ENCODE measurements around the gene YWHAQ. TPM values are rescaled to one million over a fixed set of nuclear protein-coding genes. Genes with fewer than 3 reads are reported as not detected.
"Not testable (repeated sequence)": the region's sequence is repeated elsewhere in the genome, so short reads cannot be mapped to it uniquely, and the experiment has no call there.

The YWHAQ gene
- total RNA-seq, 2 experiments from 2014 or later = 300 to 316 TPM

DNA sequence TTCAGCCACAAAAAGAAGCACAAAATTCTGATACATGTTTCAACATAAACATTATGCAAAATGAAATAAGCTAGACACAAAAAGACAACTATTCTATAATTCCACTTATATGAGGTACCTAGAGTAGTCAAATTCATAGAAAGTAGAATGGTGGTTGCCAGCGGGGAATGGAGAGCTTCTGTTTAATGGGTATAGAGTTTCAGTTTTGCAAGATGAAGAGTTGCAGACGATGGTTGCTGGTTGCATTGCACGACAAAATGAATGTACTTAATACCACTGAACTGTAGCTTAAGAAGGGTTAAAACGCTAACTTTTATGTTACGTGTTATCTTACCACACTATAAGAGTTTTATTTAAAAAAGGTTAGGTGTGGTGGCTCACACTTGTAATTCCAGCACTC, 13.5 kb downstream of the YWHAQ start:
- DNase-seq (no peak), ATAC-seq (no peak)
- Mint-ChIP-seq H3K27ac (peak overlapping the region; percentile 85), H3K4me1 (peaks cover 91% of the 10 kb centered on the region), H3K9me3 (ENCODE audit: low read depth) (no peaks in the 10 kb centered on the region), H3K4me3 (peak overlapping the region; percentile 62), H3K27me3 (no peaks in the 10 kb centered on the region), H3K36me3 (peaks cover 61% of the 10 kb centered on the region)
- CTCF ChIA-PET = interaction anchor here (0.9 to 1.5 kb wide), 5 partner anchors 9 to 131 kb away, joined by 3 to 8 read pairs (median 4); partner anchors contain the start of gene YWHAQ

DNA sequence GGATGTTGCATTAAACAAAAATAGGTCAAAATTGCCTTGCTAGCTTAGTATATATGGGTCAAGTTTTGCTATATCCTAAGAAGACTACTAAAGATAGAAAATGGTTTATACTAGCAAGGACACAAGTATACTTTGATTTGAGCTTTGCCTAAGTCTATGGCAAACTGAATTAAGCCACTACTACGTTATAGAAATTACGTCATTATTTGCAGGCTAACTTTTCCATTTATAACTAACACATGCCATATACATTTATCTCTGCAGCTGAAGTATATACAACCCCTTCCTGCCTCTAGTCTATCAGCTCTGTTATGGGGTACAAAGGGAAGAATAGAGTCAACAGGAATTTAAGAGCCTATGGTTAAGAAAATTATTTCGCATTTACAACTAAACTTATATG, 16.2 kb downstream of the YWHAQ start:
- CTCF ChIA-PET = no interaction called here
- ATAC-seq (no peak), DNase-seq (no peak)
- Mint-ChIP-seq H3K9me3 (ENCODE audit: low read depth) (no peaks in the 10 kb centered on the region), H3K4me3 (no peak overlapping the region), H3K36me3 (peaks cover 55% of the 10 kb centered on the region), H3K27ac (no peak overlapping the region), H3K4me1 (peaks cover 86% of the 10 kb centered on the region), H3K27me3 (no peaks in the 10 kb centered on the region)

DNA sequence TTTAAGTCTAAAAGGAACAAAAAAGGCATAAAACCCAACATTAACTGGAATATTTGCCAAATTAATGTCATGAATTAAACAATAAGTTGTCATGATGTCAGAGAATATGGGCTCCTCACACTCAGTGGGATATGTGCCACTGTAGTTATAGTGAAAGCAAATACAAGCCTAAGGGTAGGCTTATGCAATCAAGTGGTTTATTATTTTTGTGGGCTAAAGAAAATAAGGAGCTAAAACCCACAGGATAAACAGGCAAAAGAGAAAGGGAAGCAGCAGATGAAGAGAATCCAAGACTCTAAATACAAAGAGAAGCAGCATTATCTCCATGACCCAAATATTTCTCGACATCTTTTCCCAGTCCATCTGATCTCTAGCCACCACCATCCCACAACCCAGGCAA, 17.5 kb downstream of the YWHAQ start:
- DNase-seq (no peak), ATAC-seq (no peak)
- no peak overlapping the region for H3K4me3 Mint-ChIP-seq
- no peaks in the 10 kb centered on the region for H3K9me3 Mint-ChIP-seq (ENCODE audit: low read depth)
- no peaks in the 10 kb centered on the region for H3K27me3 Mint-ChIP-seq
- CTCF ChIA-PET = no interaction called here
- peaks cover 55% of the 10 kb centered on the region for H3K36me3 Mint-ChIP-seq
- peaks cover 86% of the 10 kb centered on the region for H3K4me1 Mint-ChIP-seq
- H3K27ac Mint-ChIP-seq = no peak overlapping the region

DNA sequence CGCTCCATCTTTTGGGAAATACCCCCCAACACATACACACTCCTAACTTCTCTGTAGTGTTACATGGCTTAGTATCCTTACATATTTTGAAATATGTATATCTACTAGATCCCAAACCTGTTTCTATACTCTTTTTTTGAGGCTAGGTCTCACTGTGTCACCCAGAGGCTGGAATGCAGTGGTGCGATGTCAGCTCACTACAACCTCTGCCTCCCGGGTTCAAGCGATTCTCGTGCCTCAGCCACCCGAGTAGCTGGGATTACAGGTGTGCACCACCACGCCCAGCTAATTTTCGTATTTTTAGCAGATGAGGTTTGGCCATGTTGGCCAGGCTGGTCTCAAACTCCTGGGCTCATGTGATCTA, 19.3 kb downstream of the YWHAQ start:
- ATAC-seq; DNase-seq; H3K9me3 Mint-ChIP-seq (ENCODE audit: low read depth); H3K27ac Mint-ChIP-seq; CTCF ChIA-PET; H3K27me3 Mint-ChIP-seq; H3K4me3 Mint-ChIP-seq: not testable (repeated sequence)
- Mint-ChIP-seq H3K4me1 (peaks cover 83% of the 10 kb centered on the region), H3K36me3 (peaks cover 50% of the 10 kb centered on the region)

- H3K27me3 Mint-ChIP-seq = no peaks in the 10 kb centered on the region
- ATAC-seq (no peak), DNase-seq (no peak)
- CTCF ChIA-PET = no interaction called here
- H3K4me3 Mint-ChIP-seq = no peak overlapping the region
- peaks cover 79% of the 10 kb centered on the region for H3K4me1 Mint-ChIP-seq
- H3K36me3 Mint-ChIP-seq = peaks cover 49% of the 10 kb centered on the region
- no peaks in the 10 kb centered on the region for H3K9me3 Mint-ChIP-seq (ENCODE audit: low read depth)
- H3K27ac Mint-ChIP-seq = no peak overlapping the region
These were observed 19.8 kb downstream of the YWHAQ start for GRCh38 chr2:9610781-9611548.

DNA sequence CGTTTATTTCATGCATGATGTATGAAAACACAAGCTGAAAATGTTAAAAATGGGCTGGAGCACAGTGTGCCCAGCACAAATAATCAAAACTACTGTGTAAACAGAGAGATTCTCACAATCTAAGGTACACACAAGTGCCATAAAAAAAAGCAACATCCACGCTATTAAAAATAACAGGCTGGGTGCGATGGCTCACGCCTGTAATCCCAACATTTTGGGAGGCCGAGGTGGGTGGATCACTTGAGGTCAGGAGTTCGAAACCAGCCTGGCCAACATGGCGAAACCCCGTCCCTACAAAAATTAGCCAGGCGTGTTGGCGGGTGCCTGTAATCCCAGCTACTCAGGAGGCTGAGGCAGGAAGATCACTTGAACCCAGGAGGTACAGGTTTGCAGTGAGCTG, 22.3 kb downstream of the YWHAQ start:
- not testable (repeated sequence) for H3K9me3 Mint-ChIP-seq (ENCODE audit: low read depth); H3K27me3 Mint-ChIP-seq; ATAC-seq; DNase-seq
- Mint-ChIP-seq H3K4me1 (peaks cover 59% of the 10 kb centered on the region), H3K4me3 (peak overlapping the region; percentile 70), H3K36me3 (peaks cover 46% of the 10 kb centered on the region), H3K27ac (peak overlapping the region; percentile 88)
- CTCF ChIA-PET = interaction anchor here (0.9 to 3.1 kb wide), 9 partner anchors 9 to 105 kb away, joined by 3 to 11 read pairs (median 4); partner anchors contain the start of genes ADAM17 and YWHAQ

DNA sequence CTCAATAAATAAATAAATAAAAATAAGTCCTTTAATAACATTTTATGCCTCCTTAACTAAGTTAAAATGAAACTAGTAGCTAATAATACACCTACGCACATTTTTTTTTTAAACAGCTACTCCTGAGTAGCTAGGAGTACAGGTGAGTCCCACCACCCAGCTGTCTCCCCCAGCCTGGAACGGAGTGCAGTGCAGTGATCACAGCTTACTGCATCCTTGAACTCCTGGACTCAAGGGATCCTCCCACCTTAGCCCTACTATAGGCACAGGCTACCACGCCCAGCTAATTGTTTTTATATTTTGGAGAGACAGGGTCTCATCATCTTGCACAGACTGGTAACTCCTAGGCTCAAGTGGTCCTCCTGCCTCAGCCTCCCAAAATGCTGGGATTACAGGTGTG, 28.4 kb downstream of the YWHAQ start:
- Mint-ChIP-seq H3K9me3 (ENCODE audit: low read depth) (peaks cover 8% of the 10 kb centered on the region), H3K4me1 (peaks cover 16% of the 10 kb centered on the region), H3K27ac (no peak overlapping the region), H3K27me3 (no peaks in the 10 kb centered on the region), H3K4me3 (no peak overlapping the region), H3K36me3 (peaks cover 70% of the 10 kb centered on the region)
- ATAC-seq (no peak), DNase-seq (no peak)
- CTCF ChIA-PET = no interaction called here

DNA sequence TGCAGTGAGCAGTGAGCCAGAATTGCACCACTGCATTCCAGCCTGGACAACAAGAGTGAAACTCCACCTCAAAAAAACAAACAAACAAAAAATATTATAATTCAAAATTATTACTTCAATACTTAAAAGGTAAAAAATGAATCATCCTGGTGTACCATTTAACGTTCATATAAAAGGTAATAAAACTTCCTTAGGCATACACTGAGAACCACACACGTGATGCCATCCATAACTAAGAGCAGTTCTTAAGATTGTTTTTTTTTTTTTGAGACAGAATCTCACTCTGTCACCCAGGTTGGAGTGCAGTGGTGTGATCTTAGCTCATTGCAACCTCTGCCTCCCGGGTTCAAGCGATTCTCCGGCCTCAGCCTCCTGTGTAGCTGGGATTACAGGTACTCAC, 29.4 kb downstream of the YWHAQ start:
- no peak overlapping the region for H3K4me3 Mint-ChIP-seq
- H3K9me3 Mint-ChIP-seq (ENCODE audit: low read depth) = peaks cover 8% of the 10 kb centered on the region
- H3K27me3 Mint-ChIP-seq = no peaks in the 10 kb centered on the region
- peaks cover 68% of the 10 kb centered on the region for H3K36me3 Mint-ChIP-seq
- H3K27ac Mint-ChIP-seq = no peak overlapping the region
- peaks cover 21% of the 10 kb centered on the region for H3K4me1 Mint-ChIP-seq
- DNase-seq = no peak
- no peak for ATAC-seq
- CTCF ChIA-PET = no interaction called here

GRCh38 chr2:9599430-9599829, 31.4 kb downstream of the YWHAQ start:
- DNase-seq (no peak), ATAC-seq (no peak)
- Mint-ChIP-seq H3K27ac (no peak overlapping the region), H3K9me3 (ENCODE audit: low read depth) (peaks cover 8% of the 10 kb centered on the region), H3K27me3 (no peaks in the 10 kb centered on the region), H3K4me3 (no peak overlapping the region), H3K36me3 (peaks cover 61% of the 10 kb centered on the region), H3K4me1 (peaks cover 34% of the 10 kb centered on the region)
- CTCF ChIA-PET = interaction anchor here (0.7 to 1.0 kb wide), 2 partner anchors 19 to 34 kb away, joined by 3 read pairs; no protein-coding TSS in a partner anchor

DNA sequence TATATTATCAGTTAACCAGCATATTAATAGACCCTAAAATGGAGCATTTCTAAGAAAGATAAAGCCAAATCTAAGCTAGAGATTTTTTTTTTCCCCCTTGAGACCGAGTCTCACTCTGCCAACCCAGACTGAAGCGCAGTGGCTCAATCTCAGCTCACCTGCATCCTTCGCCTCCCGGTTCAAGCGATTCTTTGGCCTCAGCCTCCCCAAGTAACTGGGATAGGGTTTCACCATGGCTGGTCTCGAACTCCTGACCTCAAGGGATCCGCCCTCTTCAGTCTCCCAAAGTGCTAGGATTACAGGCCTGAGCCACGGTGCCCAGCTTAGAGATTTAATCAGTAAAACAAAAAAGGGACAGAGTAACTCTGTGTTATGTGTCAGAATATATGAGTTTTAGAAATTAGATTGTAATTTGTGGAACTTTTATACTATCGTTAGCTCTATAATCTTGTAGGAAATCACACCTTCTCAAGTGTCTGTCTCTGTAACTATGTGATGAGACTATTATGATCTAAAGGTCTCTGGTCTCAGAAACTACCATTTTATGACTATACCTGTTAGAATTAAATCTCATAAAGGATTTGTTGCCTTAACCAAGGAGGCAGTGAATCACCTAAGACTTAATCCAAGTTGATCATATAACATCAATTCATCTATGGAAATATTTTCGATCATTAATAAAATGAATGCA, 34.0 kb downstream of the YWHAQ start:
- H3K4me1 Mint-ChIP-seq = peaks cover 48% of the 10 kb centered on the region
- ATAC-seq (peak; percentile 32), DNase-seq (no peak)
- H3K4me3 Mint-ChIP-seq = peak overlapping the region; percentile 54
- H3K9me3 Mint-ChIP-seq (ENCODE audit: low read depth) = peaks cover 8% of the 10 kb centered on the region
- H3K36me3 Mint-ChIP-seq = peaks cover 59% of the 10 kb centered on the region
- no peaks in the 10 kb centered on the region for H3K27me3 Mint-ChIP-seq
- peak overlapping the region; percentile 59 for H3K27ac Mint-ChIP-seq
- CTCF ChIA-PET = interaction anchor here (1.0 to 1.3 kb wide), 4 partner anchors 11 to 217 kb away, joined by 3 to 5 read pairs (median 4); no protein-coding TSS in a partner anchor

DNA sequence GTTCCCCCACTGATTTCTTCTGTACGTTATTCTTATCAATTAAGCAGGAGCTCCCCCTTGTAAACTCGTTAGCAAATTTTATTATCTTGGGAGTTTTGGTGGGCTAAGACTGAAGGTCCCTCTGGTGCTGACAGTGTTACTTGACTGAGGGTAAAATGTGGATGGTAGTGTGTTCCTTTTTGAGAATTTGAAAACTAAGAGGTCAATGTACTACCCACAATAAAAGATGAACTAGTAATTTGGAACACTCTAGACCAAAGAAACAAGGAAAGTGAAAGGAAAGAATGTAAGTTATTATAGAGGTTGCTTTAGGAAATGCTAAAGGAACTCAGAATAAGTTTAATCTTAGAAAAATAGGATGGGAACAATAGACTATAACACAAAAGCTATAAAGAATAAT, 35.1 kb downstream of the YWHAQ start:
- Mint-ChIP-seq H3K9me3 (ENCODE audit: low read depth) (peaks cover 8% of the 10 kb centered on the region), H3K4me3 (no peak overlapping the region), H3K36me3 (peaks cover 60% of the 10 kb centered on the region), H3K27ac (peak overlapping the region; percentile 55), H3K4me1 (peaks cover 58% of the 10 kb centered on the region), H3K27me3 (no peaks in the 10 kb centered on the region)
- no peak for ATAC-seq
- no peak for DNase-seq
- CTCF ChIA-PET = interaction anchor here (1.0 to 1.9 kb wide), 5 partner anchors 11 to 218 kb away, joined by 3 to 10 read pairs (median 5); partner anchors contain the start of gene ADAM17

DNA sequence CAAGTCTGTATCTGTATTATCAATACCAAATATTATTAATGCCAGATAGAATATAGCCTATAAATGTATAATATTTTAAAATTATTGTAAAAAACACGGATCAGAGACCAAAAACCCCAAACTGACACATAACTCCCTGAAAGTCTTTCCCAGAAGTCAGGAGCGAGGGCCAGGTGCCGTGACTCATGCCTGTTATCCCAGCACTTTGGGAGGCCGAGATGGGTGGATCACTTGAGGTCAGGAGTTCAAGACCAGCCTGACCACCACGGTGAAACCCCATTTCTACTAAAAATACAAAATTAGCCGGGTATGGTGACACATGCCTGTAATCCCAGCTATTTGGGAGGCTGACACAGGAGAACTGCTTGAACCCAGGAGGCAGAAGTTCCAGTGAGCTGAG, 35.5 kb downstream of the YWHAQ start:
- CTCF ChIA-PET = interaction anchor here (1.0 to 1.9 kb wide), 4 partner anchors 8 to 39 kb away, joined by 3 to 10 read pairs (median 4); partner anchors contain the start of gene ADAM17
- H3K4me3 Mint-ChIP-seq; ATAC-seq; H3K9me3 Mint-ChIP-seq (ENCODE audit: low read depth); H3K27me3 Mint-ChIP-seq; DNase-seq: not testable (repeated sequence)
- H3K27ac Mint-ChIP-seq = peak overlapping the region; percentile 55
- peaks cover 60% of the 10 kb centered on the region for H3K36me3 Mint-ChIP-seq
- peaks cover 61% of the 10 kb centered on the region for H3K4me1 Mint-ChIP-seq

GRCh38 chr2:9594366-9595054, 36.3 kb downstream of the YWHAQ start:
- Mint-ChIP-seq H3K27ac (peak overlapping the region; percentile 82), H3K9me3 (ENCODE audit: low read depth) (peaks cover 2% of the 10 kb centered on the region), H3K36me3 (peaks cover 59% of the 10 kb centered on the region), H3K27me3 (no peaks in the 10 kb centered on the region), H3K4me1 (peaks cover 61% of the 10 kb centered on the region), H3K4me3 (peak overlapping the region; percentile 29)
- peak; percentile 73 for ATAC-seq
- no peak for DNase-seq
- CTCF ChIA-PET = interaction anchor here (1.0 to 1.9 kb wide), 3 partner anchors 9 to 38 kb away, joined by 3 to 10 read pairs (median 5); partner anchors contain the start of gene ADAM17

Measured in activated CD8-positive, alpha-beta memory T cell treated with anti-CD3 and anti-CD28 coated beads, Interleukin-2, amount 10 ng/mL, durations not matched to agents 7 days and 5 days (primary cell).